T-helper 2 cell treated with Interferon-gamma antibody and Interleukin-4, amounts not matched to agents 5 μg/mL and 100 μg/mL, for 36 hours (primary cell): Measurements from ENCODE around the gene HMGB3.

Experiments
- DNase-seq: peaks from one replicate; pipeline ENCODE4 v3.0.0; 2021; ENCODE audit warnings: low spot score
- H3K27ac Mint-ChIP-seq: one replicate; pipeline ENCODE4 v1.8.0; 2021; ENCODE audit warnings: mild to moderate bottlenecking, mixed read lengths
- H3K27me3 Mint-ChIP-seq: one replicate; pipeline ENCODE4 v1.8.0; 2021; ENCODE audit warnings: low read depth, mixed read lengths
- H3K36me3 Mint-ChIP-seq: one replicate; pipeline ENCODE4 v1.8.0; 2021; ENCODE audit warnings: low read depth, mixed read lengths
- H3K4me1 Mint-ChIP-seq: one replicate; pipeline ENCODE4 v1.8.0; 2021; ENCODE audit warnings: low read depth, mixed read lengths
- H3K4me3 Mint-ChIP-seq: one replicate; pipeline ENCODE4 v1.8.0; 2022; ENCODE audit warnings: mild to moderate bottlenecking, moderate library complexity, mixed read lengths
- H3K9me3 Mint-ChIP-seq: one replicate; pipeline ENCODE4 v1.8.0; 2021; ENCODE audit warnings: mixed read lengths

HMGB3 gene

GRCh38 chrX:150982788-150983520 lies at the start of gene HMGB3:
TSS of gene HMGB3 (plus strand) at chrX:150983335. CDS start at chrX:150985600, 2,265 bp downstream.
- H3K27me3 Mint-ChIP-seq: no peaks in the 10 kb centered on the region
- H3K36me3 Mint-ChIP-seq: peaks cover 14% of the 10 kb centered on the region
- peaks cover 18% of the 10 kb centered on the region for H3K4me1 Mint-ChIP-seq
- peak within 1 kb of the TSS; percentile 71 for H3K4me3 Mint-ChIP-seq
- peak; percentile 86 for DNase-seq
- peak within 1 kb of the TSS; percentile 15 for H3K27ac Mint-ChIP-seq
- no peaks in the 10 kb centered on the region for H3K9me3 Mint-ChIP-seq

- no peak for DNase-seq
- Mint-ChIP-seq H3K4me3 (no peak overlapping the region), H3K9me3 (no peaks in the 10 kb centered on the region), H3K27me3 (peaks cover 2% of the 10 kb centered on the region), H3K4me1 (no peaks in the 10 kb centered on the region), H3K27ac (no peak overlapping the region), H3K36me3 (no peaks in the 10 kb centered on the region)
Observed at GRCh38 chrX:150933945-150934350, 49.2 kb upstream of the HMGB3 start.

- no peaks in the 10 kb centered on the region for H3K4me1 Mint-ChIP-seq
- H3K27me3 Mint-ChIP-seq: peaks cover 2% of the 10 kb centered on the region
- no peak overlapping the region for H3K27ac Mint-ChIP-seq
- H3K4me3 Mint-ChIP-seq: no peak overlapping the region
- H3K36me3 Mint-ChIP-seq: no peaks in the 10 kb centered on the region
- DNase-seq: no peak
- no peaks in the 10 kb centered on the region for H3K9me3 Mint-ChIP-seq
Observed at GRCh38 chrX:150934453-150934852, 48.7 kb upstream of the HMGB3 start.

GRCh38 chrX:150935467-150935866 lies 47.7 kb upstream of the HMGB3 start:
- Mint-ChIP-seq H3K4me3 (no peak overlapping the region), H3K4me1 (no peaks in the 10 kb centered on the region), H3K9me3 (no peaks in the 10 kb centered on the region), H3K27me3 (peaks cover 2% of the 10 kb centered on the region), H3K36me3 (no peaks in the 10 kb centered on the region), H3K27ac (no peak overlapping the region)
- no peak for DNase-seq

- Mint-ChIP-seq H3K27ac (no peak overlapping the region), H3K36me3 (no peaks in the 10 kb centered on the region), H3K4me3 (no peak overlapping the region), H3K27me3 (peaks cover 2% of the 10 kb centered on the region), H3K4me1 (no peaks in the 10 kb centered on the region), H3K9me3 (no peaks in the 10 kb centered on the region)
- DNase-seq: no peak
Observed at GRCh38 chrX:150936556-150936955, 46.6 kb upstream of the HMGB3 start.

- H3K27ac Mint-ChIP-seq: no peak overlapping the region
- H3K4me1 Mint-ChIP-seq: no peaks in the 10 kb centered on the region
- H3K27me3 Mint-ChIP-seq: no peaks in the 10 kb centered on the region
- no peaks in the 10 kb centered on the region for H3K9me3 Mint-ChIP-seq
- no peaks in the 10 kb centered on the region for H3K36me3 Mint-ChIP-seq
- H3K4me3 Mint-ChIP-seq: no peak overlapping the region
- no peak for DNase-seq
Observed at GRCh38 chrX:150940844-150941495, 42.2 kb upstream of the HMGB3 start.

- DNase-seq: no peak
- Mint-ChIP-seq H3K4me3 (no peak overlapping the region), H3K27ac (no peak overlapping the region), H3K4me1 (no peaks in the 10 kb centered on the region), H3K27me3 (no peaks in the 10 kb centered on the region), H3K9me3 (no peaks in the 10 kb centered on the region), H3K36me3 (no peaks in the 10 kb centered on the region)
Observed at GRCh38 chrX:150941580-150941979, 41.6 kb upstream of the HMGB3 start.

GRCh38 chrX:150942942-150943594 lies 40.1 kb upstream of the HMGB3 start:
- Mint-ChIP-seq H3K4me3 (no peak overlapping the region), H3K27ac (no peak overlapping the region), H3K36me3 (no peaks in the 10 kb centered on the region), H3K27me3 (no peaks in the 10 kb centered on the region), H3K9me3 (no peaks in the 10 kb centered on the region), H3K4me1 (no peaks in the 10 kb centered on the region)
- DNase-seq: no peak

- H3K9me3 Mint-ChIP-seq: no peaks in the 10 kb centered on the region
- no peak overlapping the region for H3K4me3 Mint-ChIP-seq
- no peaks in the 10 kb centered on the region for H3K27me3 Mint-ChIP-seq
- H3K36me3 Mint-ChIP-seq: no peaks in the 10 kb centered on the region
- no peaks in the 10 kb centered on the region for H3K4me1 Mint-ChIP-seq
- DNase-seq: no peak
- no peak overlapping the region for H3K27ac Mint-ChIP-seq
Observed at GRCh38 chrX:150944233-150944632, 38.9 kb upstream of the HMGB3 start.

GRCh38 chrX:150954951-150955350 lies 28.2 kb upstream of the HMGB3 start:
- H3K9me3 Mint-ChIP-seq: no peaks in the 10 kb centered on the region
- H3K36me3 Mint-ChIP-seq: no peaks in the 10 kb centered on the region
- no peak overlapping the region for H3K27ac Mint-ChIP-seq
- no peaks in the 10 kb centered on the region for H3K27me3 Mint-ChIP-seq
- DNase-seq: no peak
- H3K4me1 Mint-ChIP-seq: no peaks in the 10 kb centered on the region
- H3K4me3 Mint-ChIP-seq: no peak overlapping the region

- no peak for DNase-seq
- H3K4me3 Mint-ChIP-seq: no peak overlapping the region
- H3K4me1 Mint-ChIP-seq: no peaks in the 10 kb centered on the region
- H3K9me3 Mint-ChIP-seq: no peaks in the 10 kb centered on the region
- H3K27me3 Mint-ChIP-seq: no peaks in the 10 kb centered on the region
- no peaks in the 10 kb centered on the region for H3K36me3 Mint-ChIP-seq
- no peak overlapping the region for H3K27ac Mint-ChIP-seq
Observed at GRCh38 chrX:150955590-150955989, 27.5 kb upstream of the HMGB3 start.

- Mint-ChIP-seq H3K27me3 (no peaks in the 10 kb centered on the region), H3K9me3 (no peaks in the 10 kb centered on the region), H3K27ac (no peak overlapping the region), H3K4me1 (no peaks in the 10 kb centered on the region), H3K36me3 (no peaks in the 10 kb centered on the region), H3K4me3 (no peak overlapping the region)
- DNase-seq: no peak
Observed at GRCh38 chrX:150958177-150958576, 25.0 kb upstream of the HMGB3 start.

- DNase-seq: no peak
- H3K9me3 Mint-ChIP-seq: no peaks in the 10 kb centered on the region
- no peaks in the 10 kb centered on the region for H3K36me3 Mint-ChIP-seq
- no peaks in the 10 kb centered on the region for H3K4me1 Mint-ChIP-seq
- no peak overlapping the region for H3K27ac Mint-ChIP-seq
- no peaks in the 10 kb centered on the region for H3K27me3 Mint-ChIP-seq
- H3K4me3 Mint-ChIP-seq: no peak overlapping the region
Observed at GRCh38 chrX:150959557-150959956, 23.6 kb upstream of the HMGB3 start.

GRCh38 chrX:150961631-150962030 lies 21.5 kb upstream of the HMGB3 start:
- Mint-ChIP-seq H3K27ac (no peak overlapping the region), H3K27me3 (no peaks in the 10 kb centered on the region), H3K9me3 (no peaks in the 10 kb centered on the region), H3K4me1 (no peaks in the 10 kb centered on the region), H3K4me3 (no peak overlapping the region), H3K36me3 (no peaks in the 10 kb centered on the region)
- no peak for DNase-seq
